ENCODE measurements around the gene DCXR. TPM values are rescaled to one million over a fixed set of nuclear protein-coding genes. Genes with fewer than 3 reads are reported as not detected.
"Not testable (repeated sequence)": the region's sequence is repeated elsewhere in the genome, so short reads cannot be mapped to it uniquely, and the experiment has no call there.

DCXR gene
- polyA plus RNA-seq, 1 donor: 32.8 TPM

DNA sequence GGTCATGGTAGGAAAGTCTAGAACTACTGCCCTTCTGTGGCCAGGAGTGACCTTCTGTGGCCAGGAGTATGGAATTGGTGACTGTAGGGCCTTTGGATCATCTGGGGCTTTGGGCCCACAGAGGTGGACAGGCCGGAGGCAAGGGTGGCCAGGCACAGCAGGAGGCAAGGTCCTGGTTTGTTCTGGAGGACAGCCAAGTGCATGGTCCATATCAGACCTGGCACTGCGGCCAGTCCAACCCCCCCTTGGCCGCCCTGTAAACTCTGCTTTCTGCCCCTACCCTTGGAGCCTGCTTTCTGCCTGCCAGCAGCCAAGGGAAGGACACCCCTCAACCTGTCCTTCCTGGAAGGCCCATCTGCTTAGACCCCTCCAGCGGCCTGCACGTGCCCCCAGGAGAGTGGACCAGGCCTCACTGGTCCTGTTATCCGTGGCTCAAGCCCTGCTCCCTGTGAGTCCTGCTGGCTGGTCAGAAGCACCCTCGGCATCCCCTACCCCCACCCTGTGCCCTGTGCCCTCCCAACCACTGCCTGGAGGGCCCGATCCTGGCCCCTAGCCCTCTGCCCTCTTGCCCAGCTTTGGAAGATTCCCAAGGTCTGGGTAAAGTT is 2.3 kb upstream of the DCXR start:
- no peak for DNase-seq (ENCODE audit: low read depth)

DNA sequence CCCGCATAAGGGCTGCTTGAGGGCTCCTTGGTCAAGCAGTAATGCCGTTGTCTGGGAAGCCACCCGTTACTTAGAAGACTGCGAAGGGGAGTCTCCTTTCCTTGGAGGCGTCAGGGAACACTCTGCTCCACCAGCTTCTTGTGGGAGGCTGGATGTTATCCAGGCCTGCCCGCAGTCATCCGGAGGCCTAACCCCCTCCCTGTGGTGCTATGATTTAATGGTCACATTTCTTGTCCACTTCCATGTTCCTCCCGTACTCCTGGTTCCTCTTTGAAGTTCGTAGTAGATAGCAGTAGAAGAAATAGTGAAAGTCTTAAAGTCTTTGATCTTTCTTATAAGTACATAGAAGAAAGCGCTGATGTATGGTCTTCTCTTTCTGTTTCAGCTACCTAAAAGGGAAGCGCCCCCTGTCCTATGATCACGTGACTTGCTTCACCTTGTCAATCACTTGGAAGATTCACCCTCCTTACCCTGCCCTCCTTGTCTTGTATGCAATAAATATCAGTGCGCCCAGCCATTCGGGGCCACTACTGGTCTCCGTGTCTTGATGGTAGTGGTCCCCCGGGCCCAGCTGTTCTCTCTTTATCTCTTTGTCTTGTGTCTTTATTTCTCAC is 1.4 kb upstream of the DCXR start:
- not testable (repeated sequence) for DNase-seq (ENCODE audit: low read depth)

DNA sequence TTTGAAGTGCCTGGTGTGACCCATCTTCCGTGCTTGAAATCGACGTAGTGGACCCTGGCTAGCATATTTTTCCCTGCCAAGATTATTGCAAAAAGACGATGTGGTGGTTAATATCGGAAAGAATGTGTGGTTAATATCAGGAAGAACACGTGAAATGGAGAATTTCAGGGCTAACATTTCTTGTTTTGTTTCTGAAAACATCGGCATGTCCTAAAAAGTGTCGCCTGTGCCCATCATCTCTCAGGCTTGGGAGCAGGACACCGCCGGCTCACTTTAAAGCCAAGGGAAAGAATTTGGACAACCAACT is 345 bp upstream of the DCXR start:
- DNase-seq (ENCODE audit: low read depth): no peak

DNA sequence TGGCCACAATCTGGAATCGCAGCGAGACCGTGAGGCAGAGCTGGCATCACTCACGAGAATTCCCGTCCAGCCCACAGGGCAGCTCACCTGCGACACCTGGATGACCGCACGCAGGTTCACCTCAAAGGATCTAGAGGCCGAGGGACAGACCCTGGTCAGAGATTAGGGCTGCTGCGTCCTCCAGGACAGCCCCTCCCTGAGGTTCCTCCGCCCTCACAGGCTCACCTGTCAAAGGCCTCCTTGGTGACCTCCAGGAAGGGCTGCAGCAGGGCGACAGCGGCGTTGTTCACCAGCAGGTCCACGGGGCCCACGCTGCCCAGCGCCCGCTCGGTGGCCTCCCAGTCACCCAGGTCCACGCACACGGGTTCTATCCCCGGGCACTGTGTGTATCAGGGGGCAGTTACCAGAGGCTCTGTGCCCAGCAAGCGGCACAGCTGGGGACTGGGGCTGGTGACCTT is 834 bp downstream of the DCXR start:
- DNase-seq (ENCODE audit: low read depth): no peak

DNA sequence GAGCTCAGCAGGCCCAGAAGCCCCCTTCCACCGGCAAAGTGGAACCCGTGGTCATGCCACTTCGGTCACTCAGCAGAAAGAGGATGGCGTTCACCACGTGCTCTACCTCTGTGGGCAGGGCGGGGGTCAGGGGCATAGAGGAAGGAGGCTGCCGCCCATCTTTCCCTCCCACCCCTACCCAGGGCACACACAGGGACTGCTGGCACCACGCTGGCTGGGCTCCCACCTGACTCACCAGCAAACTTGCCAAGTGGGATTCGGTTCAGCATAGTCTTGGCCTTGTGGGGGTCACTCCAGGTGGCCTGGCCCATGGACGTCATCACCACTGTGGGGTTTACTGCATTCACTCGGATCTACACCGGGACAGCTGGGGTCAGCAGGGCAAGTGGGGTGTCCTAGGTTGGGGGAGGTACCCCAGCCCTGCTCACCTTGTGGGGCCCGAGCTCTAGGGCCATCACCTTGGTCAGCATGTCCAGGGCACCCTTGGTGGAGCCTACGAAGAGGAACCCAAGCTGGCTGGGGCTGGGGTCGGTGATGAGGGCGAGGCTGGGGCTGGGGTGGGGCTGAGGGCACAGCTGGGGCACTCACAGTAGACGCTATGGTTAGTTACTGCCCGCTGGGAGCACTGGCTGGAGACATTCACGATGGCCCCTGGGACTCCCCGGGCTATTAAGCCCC is 1.4 kb downstream of the DCXR start:
- DNase-seq (ENCODE audit: low read depth): no peak

DNA sequence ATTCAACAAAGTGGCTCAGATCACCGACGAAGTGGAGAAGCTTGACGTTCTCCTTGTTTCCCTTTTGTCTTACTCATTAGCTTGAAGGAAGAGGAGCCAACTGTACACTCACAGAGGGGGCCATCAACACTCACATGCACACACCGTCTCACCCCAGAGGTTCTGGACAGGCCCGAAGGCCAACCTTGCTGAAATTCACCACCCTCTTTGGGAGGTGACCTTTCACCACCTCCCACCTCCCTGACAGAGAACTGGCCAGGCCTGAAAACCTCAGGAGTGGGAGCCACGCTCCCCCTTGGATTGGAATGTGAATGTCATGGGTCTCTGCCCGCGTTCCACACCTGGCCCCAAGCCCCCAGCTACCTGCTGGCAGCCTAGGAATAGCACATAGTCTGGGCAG is 2.0 kb downstream of the DCXR start:
- no peak for DNase-seq (ENCODE audit: low read depth)

DNA sequence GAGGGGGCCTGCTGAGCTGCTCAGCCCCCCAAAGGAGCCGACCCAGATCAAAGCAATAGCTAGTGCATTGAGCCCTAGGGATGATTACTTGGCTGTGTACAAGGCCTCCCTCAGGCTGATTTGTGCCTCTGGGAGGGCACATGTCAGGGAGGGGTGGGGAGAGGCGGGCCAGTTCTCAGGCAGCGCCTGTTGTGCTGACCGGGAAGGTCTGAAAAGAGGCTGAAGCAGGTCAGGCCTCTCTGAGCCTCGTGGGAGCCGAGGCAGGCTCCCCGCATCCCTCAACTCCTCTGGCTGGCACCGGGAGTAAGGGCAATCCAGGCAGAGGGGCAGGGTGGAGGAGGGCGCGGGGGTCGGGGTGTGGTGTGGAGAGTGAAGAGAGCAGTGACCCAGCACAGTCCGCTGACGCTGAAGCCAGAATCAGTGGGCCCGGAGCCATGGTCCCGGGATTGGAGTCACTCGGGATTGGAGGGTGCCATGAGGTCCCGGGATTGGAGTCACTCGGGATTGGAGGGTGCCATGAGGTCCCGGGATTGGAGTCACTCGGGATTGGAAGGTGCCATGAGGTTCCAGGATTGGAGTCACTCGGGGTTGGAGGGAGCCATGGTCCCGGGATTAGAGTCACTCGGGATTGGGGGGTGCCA is 3.0 kb downstream of the DCXR start:
- no peak for DNase-seq (ENCODE audit: low read depth)

DNA sequence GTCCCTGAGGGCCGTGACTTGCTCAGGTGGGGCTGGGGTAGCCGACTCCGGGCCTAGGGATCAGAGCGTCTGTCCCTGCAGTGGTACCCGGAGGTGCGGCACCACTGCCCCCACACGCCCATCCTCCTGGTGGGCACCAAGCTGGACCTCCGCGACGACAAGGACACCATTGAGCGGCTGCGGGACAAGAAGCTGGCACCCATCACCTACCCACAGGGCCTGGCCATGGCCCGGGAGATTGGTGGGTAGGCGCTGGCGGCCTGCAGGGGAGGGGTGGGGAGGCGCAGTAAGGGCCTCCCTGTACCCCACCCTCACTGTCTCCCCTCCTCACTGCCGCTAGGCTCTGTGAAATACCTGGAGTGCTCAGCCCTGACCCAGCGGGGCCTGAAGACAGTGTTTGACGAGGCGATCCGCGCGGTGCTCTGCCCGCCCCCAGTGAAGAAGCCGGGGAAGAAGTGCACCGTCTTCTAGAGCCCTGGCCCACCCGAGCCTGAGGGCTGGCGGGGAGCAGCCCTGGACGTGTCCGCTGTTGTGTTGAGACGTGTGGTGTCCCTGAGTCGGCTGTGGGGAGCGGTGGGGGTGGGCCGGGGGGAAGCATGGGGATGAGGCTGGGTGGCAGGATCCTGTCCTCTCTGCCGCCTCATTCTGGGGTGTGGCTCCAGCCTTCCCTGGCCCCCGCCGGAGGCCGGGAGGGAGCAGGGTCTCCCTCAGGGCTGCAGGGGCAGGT is 4.0 kb downstream of the DCXR start:
- no peak for DNase-seq (ENCODE audit: low read depth)

DNA sequence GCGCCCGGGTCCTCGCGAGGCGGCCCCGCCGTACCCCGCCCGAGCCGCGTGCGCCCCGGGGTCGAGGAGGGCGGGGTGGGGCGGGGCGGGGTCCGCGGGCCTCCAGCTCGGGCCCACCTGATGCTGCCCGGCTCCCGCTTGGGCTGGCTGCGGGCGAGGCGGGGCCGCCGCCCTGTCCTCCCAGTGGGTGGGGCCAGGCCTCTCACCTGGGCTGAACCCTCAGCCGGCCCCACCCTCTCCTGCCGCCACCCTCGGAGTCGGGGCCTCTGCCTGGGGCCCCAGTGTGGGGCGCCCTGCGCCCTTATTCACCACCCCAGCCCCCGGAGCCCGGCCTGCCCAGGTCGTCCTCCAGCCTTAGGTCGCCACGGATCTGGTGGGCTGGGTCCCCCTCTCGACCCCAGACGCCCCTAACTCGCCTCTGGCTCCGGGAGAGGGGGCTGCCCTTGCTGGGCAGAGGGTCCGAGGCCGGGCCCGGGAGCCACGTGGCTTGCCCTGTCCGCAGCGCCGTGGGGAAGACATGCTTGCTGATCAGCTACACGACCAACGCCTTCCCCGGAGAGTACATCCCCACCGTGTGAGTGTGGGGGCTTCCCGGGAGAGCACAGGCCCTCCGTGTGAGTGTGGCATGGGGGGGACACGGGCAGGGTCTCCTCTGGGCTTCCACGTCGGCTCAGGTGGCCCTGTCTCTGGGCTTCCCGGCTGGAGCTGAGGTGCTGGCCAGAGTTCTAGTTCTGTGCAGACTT is 5.4 kb downstream of the DCXR start:
- no peak for DNase-seq (ENCODE audit: low read depth)

DNA sequence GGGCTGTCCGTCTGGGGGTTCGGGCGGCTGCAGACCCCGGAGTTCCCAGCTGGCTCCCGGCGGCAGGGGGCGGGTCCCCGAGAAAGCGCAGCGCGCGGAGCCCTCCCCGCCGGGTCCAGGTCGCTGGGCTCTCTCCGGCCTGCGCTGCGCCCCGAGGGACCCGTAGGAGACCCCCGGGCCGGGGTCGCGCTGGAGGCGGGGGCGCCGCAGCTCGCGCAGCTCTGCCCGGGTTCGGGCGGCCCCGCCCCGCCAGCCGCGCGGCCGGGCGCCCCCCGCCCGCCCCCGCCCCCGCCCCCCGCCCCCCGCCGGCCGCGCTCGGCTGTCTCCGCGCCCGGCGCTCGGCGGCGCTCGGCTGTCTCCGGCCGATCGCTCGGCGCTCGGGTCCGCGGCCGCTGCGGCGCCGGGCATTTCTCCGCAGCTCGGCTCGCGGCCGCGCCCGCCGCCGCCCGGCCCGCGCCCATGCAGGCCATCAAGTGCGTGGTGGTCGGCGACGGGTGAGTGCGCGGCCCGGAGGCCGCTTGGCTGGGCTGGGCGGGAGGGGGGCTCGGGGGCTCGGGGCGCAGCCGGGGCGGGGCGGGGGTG is 6.1 kb downstream of the DCXR start, which contains the start of gene RAC3:
Gene RAC3 (plus strand): TSS at position 376 of the 582 bp plus-strand sequence. CDS start 84 bp downstream, at position 460.
- DNase-seq (ENCODE audit: low read depth): no peak

DNA sequence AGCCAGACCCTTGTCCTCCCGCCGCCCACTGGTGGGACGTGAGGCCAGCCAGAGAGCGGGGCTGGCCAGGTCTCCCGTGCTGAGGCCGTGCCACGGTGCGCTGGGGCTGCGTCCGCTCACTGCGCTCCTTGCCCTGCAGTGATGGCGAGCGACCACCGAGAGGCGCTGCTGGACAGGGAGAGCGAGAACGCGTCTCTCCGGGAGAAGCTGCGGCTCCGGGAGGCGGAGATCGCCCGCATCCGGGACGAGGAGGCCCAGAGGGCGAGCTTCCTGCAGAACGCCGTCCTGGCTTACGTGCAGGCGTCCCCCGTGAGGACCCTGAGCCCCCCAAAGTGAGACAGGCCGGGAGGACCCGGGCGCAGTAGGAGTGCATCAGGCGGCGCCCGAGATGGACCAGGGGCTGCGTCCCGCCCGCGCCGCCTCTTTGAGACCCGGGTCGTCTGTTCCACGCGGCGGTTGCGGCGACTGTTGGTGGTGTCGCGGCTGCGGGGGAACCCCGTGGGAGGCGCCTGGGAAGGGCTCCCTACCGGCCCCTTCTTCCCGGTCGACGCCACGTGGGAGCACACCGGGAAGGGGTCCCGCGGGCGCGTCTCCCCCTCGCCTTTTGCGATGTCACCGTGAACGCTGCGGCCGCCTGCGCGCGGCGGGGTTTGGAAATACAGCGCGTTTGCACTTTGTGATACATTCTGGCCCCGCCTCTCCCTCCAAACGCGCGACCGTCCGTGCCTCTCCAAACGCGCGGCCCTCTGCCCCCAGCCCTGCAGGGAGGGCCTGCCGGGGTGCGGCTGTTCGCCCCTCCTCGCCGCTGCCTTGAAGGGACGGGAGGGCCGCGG is 6.8 kb downstream of the DCXR start:
- peak; percentile 41 for DNase-seq (ENCODE audit: low read depth)

DNA sequence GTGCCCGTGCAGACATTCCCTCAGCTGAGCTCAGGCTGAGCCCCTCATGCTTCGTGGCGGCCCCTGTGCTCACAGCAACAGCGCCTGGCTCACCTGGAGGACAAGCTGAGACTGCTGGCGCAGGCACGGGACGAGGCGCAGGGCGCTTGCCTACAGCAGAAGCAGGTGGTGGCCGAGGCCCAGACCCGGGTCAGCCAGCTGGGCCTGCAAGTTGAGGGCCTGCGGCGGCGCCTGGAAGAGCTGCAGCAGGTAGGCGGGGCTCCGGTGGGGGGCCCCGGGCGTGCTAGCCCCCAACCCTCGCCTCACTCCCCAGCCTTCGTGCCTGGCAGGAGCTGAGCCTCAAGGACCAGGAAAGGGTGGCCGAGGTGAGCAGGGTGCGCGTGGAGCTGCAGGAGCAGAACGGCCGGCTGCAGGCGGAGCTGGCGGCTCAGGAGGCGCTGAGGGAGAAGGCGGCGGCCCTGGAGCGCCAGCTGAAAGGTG is 7.5 kb downstream of the DCXR start:
- DNase-seq (ENCODE audit: low read depth): no peak

DNA sequence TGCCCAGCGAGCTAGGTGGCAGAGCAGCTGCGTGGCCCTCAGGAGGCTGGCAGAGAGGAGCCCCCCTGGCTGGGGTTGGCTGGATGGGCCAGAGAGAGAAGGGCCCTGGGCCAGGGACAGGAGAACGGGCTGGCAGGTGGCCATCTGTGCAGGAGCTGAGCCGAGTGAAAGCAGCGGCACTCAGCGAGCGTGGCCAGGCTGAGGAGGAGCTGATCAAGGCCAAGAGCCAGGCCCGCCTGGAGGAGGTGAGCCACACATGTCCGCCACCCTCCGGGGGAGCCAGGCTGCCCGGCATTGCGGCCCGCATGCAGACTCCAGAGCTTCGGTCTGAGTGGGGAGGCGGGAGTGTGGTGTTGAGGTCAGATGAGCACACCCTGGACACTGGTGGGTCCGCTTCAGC is 8.1 kb downstream of the DCXR start:
- DNase-seq (ENCODE audit: low read depth): no peak

DNA sequence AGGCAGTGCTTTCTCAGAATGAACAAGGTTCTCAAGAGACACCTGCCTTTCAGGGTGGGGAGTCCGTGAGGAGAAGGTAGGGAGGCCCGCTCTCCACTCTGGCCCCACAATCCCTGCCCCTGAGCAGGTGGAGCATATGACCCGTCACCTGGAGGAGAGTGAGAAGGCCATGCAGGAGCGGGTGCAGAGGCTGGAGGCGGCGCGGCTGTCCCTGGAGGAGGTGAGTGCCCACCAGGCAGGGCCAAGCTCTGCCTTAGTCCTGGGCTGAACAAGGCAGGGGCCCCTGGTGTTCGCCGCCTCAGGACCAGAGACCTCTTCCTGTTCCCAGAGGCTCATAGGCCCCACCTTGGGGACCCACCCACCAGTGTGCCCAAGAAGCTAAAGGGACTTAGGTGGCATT is 8.5 kb downstream of the DCXR start:
- no peak for DNase-seq (ENCODE audit: low read depth)

DNA sequence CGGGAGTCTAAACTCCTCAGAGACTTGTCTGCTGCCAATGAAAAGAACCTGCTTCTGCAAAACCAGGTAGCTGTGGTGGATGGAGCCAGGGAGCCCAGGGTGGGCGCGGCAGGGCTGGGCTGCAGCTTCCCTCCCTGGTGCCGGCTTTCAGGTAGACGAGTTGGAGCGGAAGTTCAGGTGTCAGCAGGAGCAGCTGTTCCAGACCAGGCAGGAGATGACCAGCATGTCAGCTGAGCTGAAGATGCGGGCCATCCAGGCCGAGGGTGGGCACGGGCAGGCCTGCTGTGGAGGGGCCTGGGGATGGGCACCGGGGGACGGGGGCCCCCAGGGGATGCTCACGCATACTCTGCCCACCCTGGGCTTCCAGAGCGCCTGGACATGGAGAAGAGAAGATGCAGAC is 9.3 kb downstream of the DCXR start:
- no peak for DNase-seq (ENCODE audit: low read depth)

DNA sequence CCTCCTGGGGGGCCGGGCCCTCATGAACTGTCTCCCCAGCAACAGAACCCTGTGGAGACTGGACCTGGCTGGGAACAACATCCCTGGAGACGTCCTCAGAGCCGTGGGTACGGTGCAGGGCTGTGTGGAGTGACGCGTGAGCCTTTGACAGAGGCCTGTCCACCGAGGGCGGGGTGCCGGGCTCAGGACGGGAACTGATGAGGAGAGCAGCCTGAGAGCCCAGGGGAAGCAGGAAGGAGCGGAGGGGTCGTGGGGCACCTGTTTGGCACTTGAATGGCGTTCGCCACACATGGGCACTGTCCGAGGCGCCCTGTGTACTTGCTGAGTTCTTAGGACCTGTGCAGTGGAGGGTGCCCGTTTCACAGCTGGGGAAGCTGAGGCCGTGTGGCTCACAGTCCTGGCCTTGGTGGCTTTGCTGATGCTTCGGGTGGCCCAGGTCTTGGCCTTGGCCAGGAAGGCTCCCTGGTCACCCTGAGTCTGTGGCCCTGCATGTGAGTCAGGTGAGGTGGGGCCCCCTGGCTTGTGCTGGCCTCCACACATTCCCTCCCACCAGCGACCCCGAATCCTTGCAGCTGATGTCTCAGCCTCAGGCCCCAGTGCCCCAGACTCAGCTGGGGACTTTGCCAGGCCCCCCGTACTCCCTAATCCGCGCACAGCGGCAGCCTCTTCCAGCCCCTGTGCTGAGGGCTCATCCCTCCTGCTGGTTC is 11.9 kb downstream of the DCXR start:
- DNase-seq (ENCODE audit: low read depth): no peak

DNA sequence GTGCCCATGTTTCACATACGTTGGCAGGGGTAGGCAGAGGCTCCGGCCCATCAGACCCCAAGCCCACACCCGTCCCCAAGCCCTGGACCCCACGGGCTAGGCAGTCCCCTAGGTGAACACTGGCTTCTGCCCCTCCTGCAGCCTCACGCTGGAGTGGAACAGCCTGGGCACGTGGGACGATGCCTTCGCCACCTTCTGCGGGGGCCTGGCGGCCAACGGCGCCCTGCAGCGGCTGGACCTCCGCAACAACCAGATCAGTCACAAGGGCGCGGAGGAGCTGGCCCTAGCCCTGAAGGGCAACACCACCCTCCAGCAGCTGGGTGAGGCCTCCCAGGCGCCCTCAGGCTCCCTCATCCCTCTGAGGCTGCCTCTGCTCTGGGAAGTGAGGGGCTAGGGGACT is 12.6 kb downstream of the DCXR start:
- DNase-seq (ENCODE audit: low read depth): no peak

DNA sequence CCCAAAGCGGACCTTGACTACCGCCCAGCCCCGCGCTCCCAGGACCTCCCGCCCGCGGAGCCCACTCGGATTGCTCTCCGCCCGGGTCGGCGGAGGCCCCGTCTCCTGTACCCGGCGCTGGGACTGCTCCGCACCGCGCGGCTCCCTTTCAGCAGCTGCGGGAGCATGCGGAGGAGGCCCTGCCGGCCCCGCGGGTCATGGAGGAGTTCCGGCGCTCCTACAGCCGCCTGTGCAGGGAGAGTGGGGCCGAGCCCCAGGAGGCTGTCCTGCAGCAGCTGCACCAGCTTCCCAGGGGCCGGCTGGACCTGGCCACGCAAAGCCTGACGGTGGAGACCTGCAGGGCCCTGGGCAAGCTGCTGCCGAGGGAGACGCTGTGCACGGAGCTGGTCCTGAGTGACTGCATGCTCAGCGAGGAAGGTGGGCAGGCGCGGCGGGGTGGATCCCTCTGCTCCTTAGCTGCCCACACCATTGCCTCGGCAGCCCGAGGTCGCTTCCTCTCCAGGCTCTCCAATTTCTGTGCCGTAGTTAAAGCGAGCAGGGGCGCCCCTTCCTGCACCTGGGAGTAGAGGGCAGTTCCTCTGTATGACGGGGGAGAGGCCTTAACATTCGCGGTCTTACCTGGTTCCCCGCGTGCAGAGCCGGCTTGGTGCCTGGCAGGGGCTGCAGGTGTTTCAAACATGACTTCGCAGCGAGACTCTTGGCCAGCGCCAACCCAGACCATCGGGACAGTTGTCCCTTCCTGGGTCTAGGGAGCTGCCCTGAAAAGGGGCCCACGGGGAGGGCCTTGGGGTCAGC is 13.9 kb downstream of the DCXR start:
- DNase-seq (ENCODE audit: low read depth): no peak

Data from forelimb muscle (tissue), 1 donor.